HepG2 (cell line): ENCODE measurements around the gene MYL9. TPM values are rescaled to one million over a fixed set of nuclear protein-coding genes. Genes with fewer than 3 reads are reported as not detected.

Experiments
- CBX5 ChIP-seq: sonication (generic); formaldehyde crosslinking; IDR thresholded peaks from 2 replicates; pipeline ENCODE4 v1.4.0; 2020; ENCODE audit warnings: missing genetic modification reagents, borderline replicate concordance
- CTCF ChIP-seq: sonication (generic); formaldehyde crosslinking; IDR thresholded peaks from 2 replicates; pipeline ENCODE4 v1.5.0; 2020; ENCODE audit warnings: mild to moderate bottlenecking, missing genetic modification reagents, moderate library complexity
- EP300 ChIP-seq, 3 experiments: sonication (generic) in 1 of 3; formaldehyde crosslinking in 1 of 3; IDR thresholded peaks; 2 replicates each; pipeline versions ENCODE4 v1.5.1 to v1.6.1; 2011 to 2020; ENCODE audit warnings: low read depth in 2 of 3, low read length in 2 of 3, borderline replicate concordance in 1 of 3, improper control_type of control experiment in 1 of 3, mild to moderate bottlenecking in 1 of 3, missing genetic modification reagents in 1 of 3, moderate library complexity in 1 of 3
- GATAD1 ChIP-seq: IDR thresholded peaks from 2 replicates; pipeline ENCODE4 v1.6.1; 2016; ENCODE audit warnings: missing genetic modification reagents, missing compliant biosample characterization
- GPN1 ChIP-seq: sonication (generic); formaldehyde crosslinking; IDR thresholded peaks from 2 replicates; pipeline ENCODE4 v1.5.1; 2020; ENCODE audit warnings: missing genetic modification reagents, borderline replicate concordance
- HNRNPUL1 ChIP-seq: fragments of 200-400 bp; formaldehyde crosslinking; IDR thresholded peaks from 2 replicates; pipeline ENCODE4 v1.6.1; 2017; ENCODE audit warnings: low read depth, mild to moderate bottlenecking, low read length, moderate library complexity
- KMT2B ChIP-seq: IDR thresholded peaks from 2 replicates; pipeline ENCODE4 v1.6.1; 2016; ENCODE audit warnings: missing genetic modification reagents, missing compliant biosample characterization
- LCORL ChIP-seq, 2 experiments: fragments of 450-650 bp in 1 of 2; sonication (generic) in 1 of 2; formaldehyde crosslinking in 1 of 2; IDR thresholded peaks; 2 replicates each; pipeline versions ENCODE4 v1.5.0 to v1.6.1; 2017 to 2020; ENCODE audit warnings: antibody characterized with exemption in 1 of 2, missing genetic modification reagents in 1 of 2
- MAF1 ChIP-seq: sonication (generic); formaldehyde crosslinking; IDR thresholded peaks from 2 replicates; pipeline ENCODE4 v1.5.0; 2020; ENCODE audit warnings: missing genetic modification reagents, borderline replicate concordance
- NAIF1 ChIP-seq: sonication (generic); formaldehyde crosslinking; IDR thresholded peaks from 2 replicates; pipeline ENCODE4 v1.5.0; 2020; ENCODE audit warnings: mild to moderate bottlenecking, missing genetic modification reagents, borderline replicate concordance
- NFATC3 ChIP-seq: sonication (generic); formaldehyde crosslinking; IDR thresholded peaks from 2 replicates; pipeline ENCODE4 v1.5.1; 2020; ENCODE audit warnings: mild to moderate bottlenecking, missing genetic modification reagents
- NR1H2 ChIP-seq: sonication (generic); formaldehyde crosslinking; IDR thresholded peaks from 2 replicates; pipeline ENCODE4 v1.8.1; 2022; ENCODE audit warnings: low read depth, missing genetic modification reagents, borderline replicate concordance
- SOX6 ChIP-seq, 2 experiments: fragments of 450-650 bp in 1 of 2; sonication (generic) in 1 of 2; formaldehyde crosslinking in 1 of 2; IDR thresholded peaks; 2 replicates each; pipeline versions ENCODE4 v1.4.0 to v1.6.1; 2017 to 2020; ENCODE audit warnings: antibody characterized with exemption in 1 of 2, mild to moderate bottlenecking in 1 of 2, missing genetic modification reagents in 1 of 2
- TBX2 ChIP-seq: sonication (generic); formaldehyde crosslinking; IDR thresholded peaks from 2 replicates; pipeline ENCODE4 v1.5.0; 2020; ENCODE audit warnings: missing genetic modification reagents, mild to moderate bottlenecking, borderline replicate concordance
- ZNF124 ChIP-seq: sonication (generic); formaldehyde crosslinking; IDR thresholded peaks from 2 replicates; pipeline ENCODE4 v1.4.0; 2020; ENCODE audit warnings: missing genetic modification reagents
- ZNF281 ChIP-seq: sonication (generic); formaldehyde crosslinking; IDR thresholded peaks from 2 replicates; pipeline ENCODE4 v1.4.0; 2020; ENCODE audit warnings: missing genetic modification reagents, borderline replicate concordance
- ZNF333 ChIP-seq: sonication (generic); formaldehyde crosslinking; IDR thresholded peaks from 2 replicates; pipeline ENCODE4 v1.4.0; 2020; ENCODE audit warnings: mild to moderate bottlenecking, missing genetic modification reagents, borderline replicate concordance
- ZNF343 ChIP-seq: sonication (generic); formaldehyde crosslinking; IDR thresholded peaks from 2 replicates; pipeline ENCODE4 v1.4.0; 2020; ENCODE audit warnings: mild to moderate bottlenecking, missing genetic modification reagents
- ZNF563 ChIP-seq: sonication (generic); formaldehyde crosslinking; IDR thresholded peaks from 2 replicates; pipeline ENCODE4 v1.8.0; 2022; ENCODE audit warnings: mild to moderate bottlenecking, moderate library complexity, missing genetic modification reagents
- ZNF598 ChIP-seq: sonication (generic); formaldehyde crosslinking; IDR thresholded peaks from 2 replicates; pipeline ENCODE4 v1.5.1; 2020; ENCODE audit warnings: mild to moderate bottlenecking, missing genetic modification reagents, borderline replicate concordance
- ZNF672 ChIP-seq: sonication (generic); formaldehyde crosslinking; IDR thresholded peaks from 2 replicates; pipeline ENCODE4 v1.8.1; 2022; ENCODE audit warnings: missing genetic modification reagents
- polyA plus RNA-seq, 8 experiments: library from polyadenylated mRNA; depleted of rRNA in 3 of 8; stranded (reverse) in 7 of 8; unstranded in 1 of 8; fragments of >200 nt; fragmentation: Illumina TruSeq in 4 of 8; extraction: Trizol in 4 of 8; gene quantifications; 2 replicates each; pipeline versions ENCODE4 v1.2.1 to v1.2.3, GENCODE V29; 2011 to 2016; ENCODE audit warnings: low read depth in 4 of 8, missing spikeins in 1 of 8, mixed read lengths in 1 of 8; ENCODE audit not compliant: insufficient read depth in 1 of 8
- total RNA-seq, 5 experiments: library from RNA; depleted of rRNA; stranded (reverse); fragments of >200 nt; fragmentation: Illumina TruSeq; extraction: Trizol; gene quantifications; 2 replicates each; pipeline ENCODE4 v1.2.3, GENCODE V29; 2016; ENCODE audit warnings: low read depth in 1 of 5

Gene MYL9
- total and polyA plus RNA-seq, 2 of the 13 experiments (the other 11 are each of a cell fraction or from before 2014, with no cell fraction given) = 0.87 to 2.2 TPM

- no peak for TF ChIP-seq NR1H2 (CRISPR knock-in tag)
- no peak for TF ChIP-seq ZNF281
- TF ChIP-seq TBX2 = no peak
- no peak for TF ChIP-seq LCORL (IDR thresholded peaks at IDR 0.05)
- 0 out of 2 replicates have a peak, but pooled peaks have one; percentile 45 for TF ChIP-seq LCORL (CRISPR knock-in tag; IDR thresholded peaks at IDR 0.05)
- no peak for TF ChIP-seq SOX6 (IDR thresholded peaks at IDR 0.05)
- no peak; the same call in 1 of the 2 replicates for TF ChIP-seq SOX6 (CRISPR knock-in tag; IDR thresholded peaks at IDR 0.05)
- TF ChIP-seq GPN1 (CRISPR knock-in tag) = no peak
- 0 out of 2 replicates have a peak, but pooled peaks have one; percentile 71 for TF ChIP-seq ZNF343
- peak; percentile 40 for TF ChIP-seq CTCF (CRISPR knock-in tag)
- TF ChIP-seq ZNF124 = no peak; the same call in 1 of the 2 replicates
- TF ChIP-seq MAF1 (CRISPR knock-in tag) = no peak
- TF ChIP-seq ZNF333 (CRISPR knock-in tag) = no peak
- TF ChIP-seq NAIF1 (CRISPR knock-in tag) = peak; percentile 92
- TF ChIP-seq ZNF598 (CRISPR knock-in tag) = no peak; the same call in 1 of the 2 replicates
- no peak for TF ChIP-seq GATAD1 (CRISPR knock-in tag)
- TF ChIP-seq ZNF563 (CRISPR knock-in tag) = peak; percentile 21; the same call in 1 of the 2 replicates
- TF ChIP-seq ZNF672 (CRISPR knock-in tag) = no peak
- no peak; the same call in 1 of the 2 replicates for TF ChIP-seq KMT2B (CRISPR knock-in tag)
- TF ChIP-seq CBX5 (CRISPR knock-in tag) = no peak
- TF ChIP-seq EP300 (IDR thresholded peaks at IDR 0.05; ENCODE audit: low read depth in 2 of 2, low read length in 2 of 2) = 0 out of 4 replicates have a peak, but pooled peaks of 1 of the 2 experiments have one; percentile 13
- TF ChIP-seq EP300 (CRISPR knock-in tag; IDR thresholded peaks at IDR 0.05; ENCODE audit: borderline replicate concordance) = no peak
- TF ChIP-seq NFATC3 = 0 out of 2 replicates have a peak, but pooled peaks have one; percentile 66
- TF ChIP-seq HNRNPUL1 = no peak
Measured at GRCh38 chr20:36571564-36572504, 30.5 kb downstream of the MYL9 start (continued).
